Measurements from ENCODE around the gene TMEM9. TPM values are rescaled to one million over a fixed set of nuclear protein-coding genes. Genes with fewer than 3 reads are reported as not detected.

TMEM9 gene
- total RNA-seq, 1 experiment from 2014 or later, result 50.2 TPM

DNA sequence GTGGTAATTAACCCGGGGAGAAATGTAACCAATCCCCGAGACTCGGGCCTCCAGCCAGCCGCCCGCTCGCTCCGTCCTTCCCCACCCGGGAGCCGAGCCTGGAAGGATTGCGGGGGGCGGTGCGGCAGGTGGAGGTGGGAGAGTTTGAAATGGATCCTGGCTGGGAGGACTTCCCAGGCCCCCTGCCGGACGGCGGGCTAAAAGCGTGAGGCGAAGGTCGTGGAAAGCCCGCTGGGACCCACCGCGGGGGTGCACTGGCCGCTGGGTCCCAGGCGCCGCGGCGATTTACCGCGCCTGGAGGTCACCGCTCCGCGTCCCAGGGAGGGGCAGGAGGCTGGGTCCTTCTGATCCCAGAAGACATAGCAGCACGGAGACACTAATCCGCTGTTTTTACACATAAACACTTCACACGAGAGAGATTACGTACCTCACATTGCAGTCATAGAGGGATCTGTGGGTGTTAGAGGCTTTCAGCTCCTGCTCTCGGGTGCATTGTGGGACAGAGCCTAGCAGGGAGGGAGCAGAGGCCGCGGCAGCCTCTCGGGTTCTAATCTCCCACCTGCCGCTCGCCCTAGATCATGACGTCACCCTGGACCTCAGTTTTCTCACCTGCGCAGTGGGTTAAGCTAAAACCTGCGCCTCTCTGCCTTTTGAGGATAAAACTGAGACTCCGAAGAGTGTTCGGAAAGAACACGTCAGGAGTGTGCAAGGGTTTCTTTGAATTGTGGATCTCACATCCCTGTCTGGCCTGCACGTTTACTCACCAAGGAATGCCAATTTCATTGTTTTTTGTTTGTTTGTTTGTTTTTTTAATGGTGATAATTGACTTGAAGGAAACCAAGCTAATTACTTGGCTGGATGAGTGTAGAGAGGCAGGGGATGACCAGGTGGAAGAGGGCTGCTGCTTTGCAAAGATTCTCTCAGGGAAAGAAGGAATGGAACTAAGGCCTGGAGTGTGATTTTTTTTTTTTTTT lies 17.1 kb upstream of the TMEM9 start:
- intact Hi-C loops (cut with micrococcal nuclease; ENCODE audit: unreplicated experiment) (no loop called here), in situ Hi-C loops (cut with HindIII; ENCODE audit: low pct_unique_long_range_greater_than_20kb, low sequenced_read_pairs) (no loop called here)
- H3K27ac ChIP-seq (ENCODE audit: low read length), result peak overlapping the region; percentile 77
- no peaks in the 10 kb centered on the region for H3K9me3 ChIP-seq (ENCODE audit: control insufficient read depth, insufficient read depth, low read depth, low read length)
- no peaks in the 10 kb centered on the region for H3K27me3 ChIP-seq (ENCODE audit: control insufficient read depth, insufficient read depth, low read length)
- no peak for TF ChIP-seq SIN3A (IDR thresholded peaks at IDR 0.05; ENCODE audit: borderline replicate concordance, insufficient read depth, low read depth, low read length)
- TF ChIP-seq, protein P1, sequence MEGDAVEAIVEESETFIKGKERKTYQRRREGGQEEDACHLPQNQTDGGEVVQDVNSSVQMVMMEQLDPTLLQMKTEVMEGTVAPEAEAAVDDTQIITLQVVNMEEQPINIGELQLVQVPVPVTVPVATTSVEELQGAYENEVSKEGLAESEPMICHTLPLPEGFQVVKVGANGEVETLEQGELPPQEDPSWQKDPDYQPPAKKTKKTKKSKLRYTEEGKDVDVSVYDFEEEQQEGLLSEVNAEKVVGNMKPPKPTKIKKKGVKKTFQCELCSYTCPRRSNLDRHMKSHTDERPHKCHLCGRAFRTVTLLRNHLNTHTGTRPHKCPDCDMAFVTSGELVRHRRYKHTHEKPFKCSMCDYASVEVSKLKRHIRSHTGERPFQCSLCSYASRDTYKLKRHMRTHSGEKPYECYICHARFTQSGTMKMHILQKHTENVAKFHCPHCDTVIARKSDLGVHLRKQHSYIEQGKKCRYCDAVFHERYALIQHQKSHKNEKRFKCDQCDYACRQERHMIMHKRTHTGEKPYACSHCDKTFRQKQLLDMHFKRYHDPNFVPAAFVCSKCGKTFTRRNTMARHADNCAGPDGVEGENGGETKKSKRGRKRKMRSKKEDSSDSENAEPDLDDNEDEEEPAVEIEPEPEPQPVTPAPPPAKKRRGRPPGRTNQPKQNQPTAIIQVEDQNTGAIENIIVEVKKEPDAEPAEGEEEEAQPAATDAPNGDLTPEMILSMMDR (IDR thresholded peaks at IDR 0.05), result peak; percentile 59; the same call in 1 of the 2 replicates
- CTCF ChIA-PET, result interaction anchor here (0.6 to 0.7 kb wide), 4 partner anchors 19 to 385 kb away, joined by 3 to 6 read pairs (median 6); no protein-coding TSS in a partner anchor
- ATAC-seq, result peak; percentile 77
- DNase-seq (ENCODE audit: low read depth, low spot score), result no peak
- POLR2A ChIA-PET, result no interaction called here
- H3K4me1 ChIP-seq (ENCODE audit: control insufficient read depth, insufficient read depth, low read length), result peaks cover 10% of the 10 kb centered on the region
- H3K4me3 ChIP-seq (ENCODE audit: low read depth in 2 of 2, low read length in 2 of 2), result peak overlapping the region; percentile 69 to 70
- BruUV-seq (replicated peaks), result no TSS peak
- no peaks in the 10 kb centered on the region for H3K36me3 ChIP-seq (ENCODE audit: control insufficient read depth, insufficient read depth, low read length)

DNA sequence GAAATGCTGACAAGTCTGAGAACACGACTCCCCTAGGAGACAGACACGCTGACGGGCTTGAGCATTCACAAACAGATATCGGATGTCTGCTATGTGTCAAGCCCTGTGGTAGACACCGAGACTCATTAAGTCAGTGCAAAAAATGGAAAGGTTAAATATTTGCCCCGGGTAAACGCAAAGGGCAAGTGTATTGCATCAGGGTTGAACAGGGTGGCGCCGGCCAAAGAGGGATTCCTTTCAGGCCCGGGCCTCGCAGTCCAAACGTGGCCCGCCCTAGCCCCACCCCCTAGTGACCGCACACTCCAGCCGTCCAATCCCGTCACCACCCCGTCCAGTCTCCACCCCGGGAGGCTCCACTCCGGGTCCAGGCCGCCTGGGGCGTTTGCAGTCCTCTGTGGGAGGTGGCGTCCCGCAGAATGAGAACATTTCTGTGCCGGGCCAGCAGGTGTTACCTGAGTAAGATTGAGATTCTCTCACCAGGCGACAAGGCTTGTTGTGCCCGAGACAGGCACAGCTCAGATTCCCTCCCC lies 16.3 kb upstream of the TMEM9 start:
- peak; percentile 73 for DNase-seq (ENCODE audit: low read depth, low spot score)
- peak; percentile 100 for ATAC-seq
- peak overlapping the region; percentile 79 for H3K27ac ChIP-seq (ENCODE audit: low read length)
- ChIA-PET POLR2A (no interaction called here), CTCF (interaction anchor here (0.6 kb wide), 2 partner anchors 20 to 53 kb away, joined by 3 to 6 read pairs; no protein-coding TSS in a partner anchor)
- in situ Hi-C loops (cut with HindIII; ENCODE audit: low pct_unique_long_range_greater_than_20kb, low sequenced_read_pairs), result no loop called here
- H3K4me3 ChIP-seq (ENCODE audit: low read depth in 2 of 2, low read length in 2 of 2), result peak overlapping the region; percentile 69 to 70
- H3K36me3 ChIP-seq (ENCODE audit: control insufficient read depth, insufficient read depth, low read length), result no peaks in the 10 kb centered on the region
- no peaks in the 10 kb centered on the region for H3K9me3 ChIP-seq (ENCODE audit: control insufficient read depth, insufficient read depth, low read depth, low read length)
- H3K4me1 ChIP-seq (ENCODE audit: control insufficient read depth, insufficient read depth, low read length), result peaks cover 10% of the 10 kb centered on the region
- TF ChIP-seq SIN3A (IDR thresholded peaks at IDR 0.05; ENCODE audit: borderline replicate concordance, insufficient read depth, low read depth, low read length) (no peak), POLR2AphosphoS5 (IDR thresholded peaks at IDR 0.05; ENCODE audit: low read depth, low read length) (peak; percentile 61; the same call in 1 of the 2 replicates)
- TF ChIP-seq, protein P2, sequence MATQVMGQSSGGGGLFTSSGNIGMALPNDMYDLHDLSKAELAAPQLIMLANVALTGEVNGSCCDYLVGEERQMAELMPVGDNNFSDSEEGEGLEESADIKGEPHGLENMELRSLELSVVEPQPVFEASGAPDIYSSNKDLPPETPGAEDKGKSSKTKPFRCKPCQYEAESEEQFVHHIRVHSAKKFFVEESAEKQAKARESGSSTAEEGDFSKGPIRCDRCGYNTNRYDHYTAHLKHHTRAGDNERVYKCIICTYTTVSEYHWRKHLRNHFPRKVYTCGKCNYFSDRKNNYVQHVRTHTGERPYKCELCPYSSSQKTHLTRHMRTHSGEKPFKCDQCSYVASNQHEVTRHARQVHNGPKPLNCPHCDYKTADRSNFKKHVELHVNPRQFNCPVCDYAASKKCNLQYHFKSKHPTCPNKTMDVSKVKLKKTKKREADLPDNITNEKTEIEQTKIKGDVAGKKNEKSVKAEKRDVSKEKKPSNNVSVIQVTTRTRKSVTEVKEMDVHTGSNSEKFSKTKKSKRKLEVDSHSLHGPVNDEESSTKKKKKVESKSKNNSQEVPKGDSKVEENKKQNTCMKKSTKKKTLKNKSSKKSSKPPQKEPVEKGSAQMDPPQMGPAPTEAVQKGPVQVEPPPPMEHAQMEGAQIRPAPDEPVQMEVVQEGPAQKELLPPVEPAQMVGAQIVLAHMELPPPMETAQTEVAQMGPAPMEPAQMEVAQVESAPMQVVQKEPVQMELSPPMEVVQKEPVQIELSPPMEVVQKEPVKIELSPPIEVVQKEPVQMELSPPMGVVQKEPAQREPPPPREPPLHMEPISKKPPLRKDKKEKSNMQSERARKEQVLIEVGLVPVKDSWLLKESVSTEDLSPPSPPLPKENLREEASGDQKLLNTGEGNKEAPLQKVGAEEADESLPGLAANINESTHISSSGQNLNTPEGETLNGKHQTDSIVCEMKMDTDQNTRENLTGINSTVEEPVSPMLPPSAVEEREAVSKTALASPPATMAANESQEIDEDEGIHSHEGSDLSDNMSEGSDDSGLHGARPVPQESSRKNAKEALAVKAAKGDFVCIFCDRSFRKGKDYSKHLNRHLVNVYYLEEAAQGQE (IDR thresholded peaks at IDR 0.05; ENCODE audit: insufficient read depth in 1 of 2, low read depth in 2 of 2, low read length in 1 of 2), result no peak
- no TSS peak for BruUV-seq (replicated peaks)
- intact Hi-C loops (cut with micrococcal nuclease; ENCODE audit: unreplicated experiment), result no loop called here
- no peaks in the 10 kb centered on the region for H3K27me3 ChIP-seq (ENCODE audit: control insufficient read depth, insufficient read depth, low read length)
